Activated naive CD4-positive, alpha-beta T cell treated with anti-CD3 and anti-CD28 coated beads, Interleukin-2, amount 50 U/mL, for 24 hours (primary cell): ENCODE data around the gene AP1S1.

Experiments
- H3K27ac Mint-ChIP-seq: one replicate; pipeline ENCODE4 v1.8.0; 2021; ENCODE audit warnings: mild to moderate bottlenecking, mixed read lengths
- H3K27me3 Mint-ChIP-seq: one replicate; pipeline ENCODE4 v1.8.0; 2021; ENCODE audit warnings: mixed read lengths
- H3K36me3 Mint-ChIP-seq: one replicate; pipeline ENCODE4 v1.8.0; 2021; ENCODE audit warnings: mixed read lengths
- H3K4me1 Mint-ChIP-seq: one replicate; pipeline ENCODE4 v1.8.0; 2021; ENCODE audit warnings: mixed read lengths
- H3K4me3 Mint-ChIP-seq: one replicate; pipeline ENCODE4 v1.8.0; 2021; ENCODE audit warnings: mild to moderate bottlenecking, mixed read lengths
- H3K9me3 Mint-ChIP-seq: one replicate; pipeline ENCODE4 v1.8.0; 2021; ENCODE audit warnings: mixed read lengths

Gene AP1S1

GRCh38 chr7:101134399-101134980, 19.8 kb upstream of the AP1S1 start:
- Mint-ChIP-seq H3K9me3 (no peaks in the 10 kb centered on the region), H3K4me1 (peaks cover 52% of the 10 kb centered on the region), H3K4me3 (peak overlapping the region; percentile 49), H3K27ac (peak overlapping the region; percentile 12), H3K27me3 (peaks cover 6% of the 10 kb centered on the region), H3K36me3 (no peaks in the 10 kb centered on the region)

- Mint-ChIP-seq H3K4me3 (peak overlapping the region; percentile 76), H3K27me3 (no peaks in the 10 kb centered on the region), H3K4me1 (peaks cover 66% of the 10 kb centered on the region), H3K27ac (peak overlapping the region; percentile 92), H3K9me3 (no peaks in the 10 kb centered on the region), H3K36me3 (no peaks in the 10 kb centered on the region)
These were observed 16.5 kb upstream of the AP1S1 start for GRCh38 chr7:101137651-101138212.

- Mint-ChIP-seq H3K4me1 (peaks cover 69% of the 10 kb centered on the region), H3K4me3 (peak overlapping the region; percentile 76), H3K27ac (peak overlapping the region; percentile 92), H3K36me3 (no peaks in the 10 kb centered on the region), H3K27me3 (no peaks in the 10 kb centered on the region), H3K9me3 (no peaks in the 10 kb centered on the region)
These were observed 15.9 kb upstream of the AP1S1 start for GRCh38 chr7:101138213-101138870.

- H3K27ac Mint-ChIP-seq, result no peak overlapping the region
These were observed 14.0 kb upstream of the AP1S1 start for GRCh38 chr7:101140339-101140699.

GRCh38 chr7:101140746-101141382, 13.4 kb upstream of the AP1S1 start:
- Mint-ChIP-seq H3K9me3 (no peaks in the 10 kb centered on the region), H3K4me1 (peaks cover 55% of the 10 kb centered on the region), H3K27ac (no peak overlapping the region), H3K27me3 (peaks cover 4% of the 10 kb centered on the region), H3K36me3 (no peaks in the 10 kb centered on the region), H3K4me3 (no peak overlapping the region)

More at GRCh38 chr7:101140339-101140699, 14.0 kb upstream of the AP1S1 start:
- no peak overlapping the region for H3K4me3 Mint-ChIP-seq
- peaks cover 4% of the 10 kb centered on the region for H3K27me3 Mint-ChIP-seq
- no peaks in the 10 kb centered on the region for H3K36me3 Mint-ChIP-seq
- no peaks in the 10 kb centered on the region for H3K9me3 Mint-ChIP-seq
- peaks cover 59% of the 10 kb centered on the region for H3K4me1 Mint-ChIP-seq

- no peaks in the 10 kb centered on the region for H3K9me3 Mint-ChIP-seq
These were observed 2.2 kb upstream of the AP1S1 start for GRCh38 chr7:101151908-101152651.

GRCh38 chr7:101154693-101155102, 422 bp downstream of the AP1S1 start:
- no peaks in the 10 kb centered on the region for H3K9me3 Mint-ChIP-seq
- H3K4me3 Mint-ChIP-seq, result peak overlapping the region; percentile 85
- H3K36me3 Mint-ChIP-seq, result peaks cover 3% of the 10 kb centered on the region
- peaks cover under 1% of the 10 kb centered on the region for H3K27me3 Mint-ChIP-seq
- H3K4me1 Mint-ChIP-seq, result peaks cover 13% of the 10 kb centered on the region
- H3K27ac Mint-ChIP-seq, result no peak overlapping the region

More at GRCh38 chr7:101151908-101152651, 2.2 kb upstream of the AP1S1 start:
- no peak overlapping the region for H3K4me3 Mint-ChIP-seq
- H3K4me1 Mint-ChIP-seq, result peaks cover 21% of the 10 kb centered on the region
- no peaks in the 10 kb centered on the region for H3K36me3 Mint-ChIP-seq
- H3K27me3 Mint-ChIP-seq, result peaks cover 9% of the 10 kb centered on the region
- no peak overlapping the region for H3K27ac Mint-ChIP-seq

GRCh38 chr7:101155303-101155702, 1.0 kb downstream of the AP1S1 start:
- Mint-ChIP-seq H3K27ac (no peak overlapping the region), H3K36me3 (peaks cover 3% of the 10 kb centered on the region), H3K27me3 (no peaks in the 10 kb centered on the region), H3K4me1 (peaks cover 13% of the 10 kb centered on the region), H3K9me3 (no peaks in the 10 kb centered on the region), H3K4me3 (peak overlapping the region; percentile 85)

GRCh38 chr7:101156277-101156676, 2.0 kb downstream of the AP1S1 start:
- peaks cover 13% of the 10 kb centered on the region for H3K4me1 Mint-ChIP-seq
- H3K36me3 Mint-ChIP-seq, result peaks cover 3% of the 10 kb centered on the region
- no peaks in the 10 kb centered on the region for H3K9me3 Mint-ChIP-seq
- H3K4me3 Mint-ChIP-seq, result no peak overlapping the region
- no peaks in the 10 kb centered on the region for H3K27me3 Mint-ChIP-seq
- H3K27ac Mint-ChIP-seq, result no peak overlapping the region

GRCh38 chr7:101156866-101157589, 2.8 kb downstream of the AP1S1 start:
- Mint-ChIP-seq H3K27me3 (peaks cover 1% of the 10 kb centered on the region), H3K4me3 (no peak overlapping the region), H3K9me3 (no peaks in the 10 kb centered on the region), H3K4me1 (peaks cover 13% of the 10 kb centered on the region), H3K36me3 (peaks cover 3% of the 10 kb centered on the region), H3K27ac (peak overlapping the region; percentile 51)

- no peak overlapping the region for H3K4me3 Mint-ChIP-seq
- peaks cover 3% of the 10 kb centered on the region for H3K27me3 Mint-ChIP-seq
- no peak overlapping the region for H3K27ac Mint-ChIP-seq
- H3K9me3 Mint-ChIP-seq, result no peaks in the 10 kb centered on the region
- peaks cover 3% of the 10 kb centered on the region for H3K36me3 Mint-ChIP-seq
- peaks cover 16% of the 10 kb centered on the region for H3K4me1 Mint-ChIP-seq
These were observed 5.7 kb downstream of the AP1S1 start for GRCh38 chr7:101159696-101160674.

GRCh38 chr7:101160910-101161309, 6.6 kb downstream of the AP1S1 start:
- H3K27ac Mint-ChIP-seq, result no peak overlapping the region
- peaks cover 3% of the 10 kb centered on the region for H3K36me3 Mint-ChIP-seq
- H3K4me3 Mint-ChIP-seq, result peak overlapping the region; percentile 47
- H3K4me1 Mint-ChIP-seq, result peaks cover 17% of the 10 kb centered on the region
- no peaks in the 10 kb centered on the region for H3K9me3 Mint-ChIP-seq
- H3K27me3 Mint-ChIP-seq, result peaks cover 10% of the 10 kb centered on the region

GRCh38 chr7:101161692-101162471, 7.6 kb downstream of the AP1S1 start:
- Mint-ChIP-seq H3K4me1 (peaks cover 24% of the 10 kb centered on the region), H3K27ac (no peak overlapping the region), H3K4me3 (peak overlapping the region; percentile 74), H3K36me3 (peaks cover 3% of the 10 kb centered on the region), H3K27me3 (peaks cover 13% of the 10 kb centered on the region), H3K9me3 (no peaks in the 10 kb centered on the region)
